CD4-positive, alpha-beta T cell treated with Interleukin-4 for 1 hour (primary cell): Measurements from ENCODE around the gene ZNF513.
"Not testable (repeated sequence)": the region's sequence is repeated elsewhere in the genome, so short reads cannot be mapped to it uniquely, and the experiment has no call there.

Experiments used
- DNase-seq, 2 donors: peaks; one replicate each; pipeline ENCODE4 v3.0.0-alpha.2; 2020 to 2022

The ZNF513 gene

GRCh38 chr2:27380626-27381545, at the start of gene ZNF513:
ZNF513 (minus strand) TSS chr2:27380734; CDS start chr2:27380526, 208 bp downstream.
- DNase-seq: peak; percentile 90 to 91

- DNase-seq: peak; percentile 80
These were observed 48.5 kb upstream of the ZNF513 start for GRCh38 chr2:27428978-27429541.

- DNase-seq: peak; percentile 86 to 89
These were observed 47.9 kb upstream of the ZNF513 start, which contains the start of gene NRBP1 for GRCh38 chr2:27428213-27428977. NRBP1 (plus strand) TSS chr2:27428631; CDS start chr2:27433274, 4,643 bp downstream.

- no peak for DNase-seq
These were observed 47.3 kb upstream of the ZNF513 start for GRCh38 chr2:27427863-27428212.

DNA sequence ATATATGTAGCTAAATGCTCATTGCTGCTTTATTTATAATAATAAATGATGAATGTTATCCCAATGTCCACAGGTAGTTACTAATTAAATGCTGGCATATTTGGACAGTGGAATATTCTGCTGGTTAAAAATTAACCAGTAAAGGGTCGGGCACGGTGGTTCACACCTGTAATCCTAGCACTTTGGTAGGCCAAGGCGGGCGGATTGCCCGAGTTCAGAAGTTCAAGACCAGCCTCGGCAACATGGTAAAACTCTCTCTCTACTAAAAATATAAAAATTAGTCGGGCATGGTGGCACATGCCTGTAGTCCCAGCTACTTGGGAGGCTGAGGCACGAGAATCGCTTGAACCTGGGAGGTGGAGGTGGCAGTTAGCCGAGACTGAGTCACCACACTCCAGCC, 44.5 kb upstream of the ZNF513 start:
- DNase-seq: not testable (repeated sequence)

- no peak for DNase-seq
These were observed 42.4 kb upstream of the ZNF513 start for GRCh38 chr2:27422958-27423357.

- no peak for DNase-seq
These were observed 41.2 kb upstream of the ZNF513 start for GRCh38 chr2:27421660-27422250.

DNA sequence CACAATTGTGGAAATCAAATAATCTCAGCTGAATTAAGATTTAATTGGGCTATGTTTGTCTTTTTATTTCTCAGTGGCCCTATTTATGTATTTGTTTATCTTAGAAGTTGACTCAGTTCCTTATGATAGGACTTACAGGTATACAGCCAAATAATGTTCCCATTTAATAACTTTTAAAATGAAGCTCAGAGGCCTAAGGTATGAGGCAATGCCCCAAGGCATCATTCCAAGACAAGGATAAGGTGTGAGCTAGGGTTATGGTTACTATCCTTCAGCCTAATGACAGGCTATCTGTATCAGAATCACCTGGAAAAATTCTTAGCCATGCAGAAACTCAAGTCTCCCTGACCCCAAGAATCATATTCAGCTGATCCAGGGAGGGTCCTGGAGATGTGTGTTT, 40.5 kb upstream of the ZNF513 start:
- DNase-seq: no peak

- DNase-seq: no peak
These were observed 35.6 kb upstream of the ZNF513 start for GRCh38 chr2:27416151-27416550.

- no peak for DNase-seq
These were observed 32.1 kb upstream of the ZNF513 start for GRCh38 chr2:27412419-27413152.

DNA sequence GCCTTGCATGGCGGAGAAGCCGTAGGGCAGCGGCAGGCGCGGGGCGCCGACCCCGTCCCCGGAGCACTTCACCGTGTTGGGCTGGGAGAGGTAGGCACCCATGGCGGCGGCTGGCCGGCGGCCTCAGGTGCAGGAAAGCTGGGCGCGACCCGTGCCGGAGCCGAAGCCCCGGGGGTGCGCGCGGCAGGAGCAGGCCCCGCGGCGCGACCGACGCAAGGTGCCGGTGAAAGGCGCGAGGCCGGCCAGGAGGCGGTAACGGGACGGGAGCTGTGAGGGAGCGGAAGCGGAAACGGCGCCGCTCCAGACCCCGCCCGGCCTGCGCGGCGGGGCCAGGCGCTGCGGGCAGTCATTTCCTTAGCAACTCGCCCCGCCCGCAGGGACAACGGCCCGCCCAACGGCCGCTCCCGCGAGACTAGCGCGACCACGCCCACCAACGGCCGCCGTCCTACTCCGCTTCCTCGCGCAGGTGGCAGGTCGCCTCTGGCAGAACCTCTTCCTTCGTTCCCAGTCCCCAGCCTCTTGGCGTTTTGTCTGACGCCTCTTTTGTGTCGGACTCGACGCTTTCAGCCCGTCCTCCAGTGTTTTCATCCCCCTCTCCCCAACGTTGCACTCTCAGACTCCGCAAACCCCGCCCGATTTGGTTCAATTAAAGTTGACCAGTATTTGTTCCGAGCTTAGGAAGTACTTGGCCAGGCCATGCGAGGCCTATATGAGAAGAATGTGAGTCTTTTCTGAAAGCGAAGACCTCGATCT, 29.0 kb upstream of the ZNF513 start, which contains the start of gene PPM1G:
TSS of gene PPM1G (minus strand) at position 271 of the 753 bp plus-strand sequence. CDS start at position 102, 169 bp downstream.
- peak; percentile 95 for DNase-seq

- DNase-seq: no peak
These were observed 28.2 kb upstream of the ZNF513 start for GRCh38 chr2:27408601-27409320.

GRCh38 chr2:27407798-27408491, 27.4 kb upstream of the ZNF513 start:
- DNase-seq: no peak

DNA sequence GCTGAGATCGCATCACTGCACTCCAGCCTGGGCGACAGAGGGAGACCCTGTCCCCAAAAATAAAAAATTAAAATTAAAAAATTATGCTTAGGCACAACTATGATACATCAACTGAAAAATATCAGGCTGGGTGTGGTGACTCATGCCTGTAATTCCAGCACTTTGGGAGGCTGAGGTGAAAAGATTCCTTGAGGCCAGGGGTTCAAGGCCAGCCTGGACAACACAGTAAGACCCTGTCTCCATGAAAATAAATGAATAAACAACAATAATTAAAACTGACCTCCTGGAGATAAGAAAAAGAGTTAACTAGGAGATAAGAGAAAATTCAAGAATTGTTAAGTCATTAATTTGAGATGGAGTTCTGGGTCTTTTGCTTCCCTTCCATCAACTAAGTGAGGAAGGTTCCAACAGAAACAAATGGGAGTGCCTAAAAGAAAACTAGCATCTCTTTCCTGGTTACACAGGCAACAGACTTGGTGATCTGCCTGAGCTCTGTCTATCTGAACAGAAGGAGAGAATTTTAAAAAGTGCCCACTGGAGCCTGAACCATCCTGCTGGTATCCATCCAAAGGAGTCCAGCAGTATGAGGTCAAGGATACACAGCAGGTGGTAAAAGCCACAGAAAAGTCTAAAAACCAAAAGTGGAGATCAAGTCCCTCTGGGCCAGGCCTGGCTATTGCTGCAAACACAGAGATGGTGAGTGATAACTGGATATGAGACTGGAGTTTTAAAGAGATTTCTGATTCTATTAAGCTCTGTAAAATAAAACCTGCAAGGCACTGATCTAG, 20.0 kb upstream of the ZNF513 start:
- no peak for DNase-seq

DNA sequence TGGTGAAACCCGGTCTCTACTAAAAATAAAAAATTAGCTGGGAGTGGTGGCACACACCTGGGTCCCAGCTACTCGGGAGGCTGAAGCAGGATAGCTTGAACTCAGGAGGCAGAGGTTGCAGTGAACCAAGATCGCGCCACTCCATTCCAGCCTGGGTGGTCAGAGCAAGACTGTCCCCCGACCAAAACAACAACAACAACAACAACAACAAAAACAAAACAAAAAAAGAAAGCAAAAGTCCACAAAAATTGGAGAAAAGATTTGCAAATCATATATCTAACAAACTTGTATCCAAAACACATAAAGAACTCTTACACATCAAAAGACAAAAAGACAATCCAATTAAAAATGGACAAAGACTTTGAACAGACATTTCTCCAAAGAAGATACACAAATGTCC, 18.4 kb upstream of the ZNF513 start:
- DNase-seq: no peak

DNA sequence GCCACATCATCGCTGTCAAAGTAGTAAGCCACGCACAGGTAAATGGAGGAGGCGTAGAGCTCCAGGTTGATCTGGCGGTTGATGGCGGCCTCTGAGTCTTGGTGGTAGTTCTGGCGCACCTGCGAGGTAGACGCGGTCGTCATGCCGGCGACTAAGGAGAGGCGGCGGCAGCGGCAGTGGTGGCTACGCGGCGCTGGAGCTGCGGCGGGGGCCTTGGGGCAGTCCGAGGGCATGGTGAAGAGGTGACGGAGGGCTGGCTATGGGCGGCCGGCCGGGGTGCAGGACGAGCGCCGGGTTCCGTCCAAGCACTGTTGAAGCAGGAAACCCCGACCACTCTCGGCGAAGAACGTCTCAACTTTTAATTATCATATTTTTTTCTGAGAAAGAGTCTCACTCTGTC, 12.7 kb upstream of the ZNF513 start:
- no peak for DNase-seq

DNA sequence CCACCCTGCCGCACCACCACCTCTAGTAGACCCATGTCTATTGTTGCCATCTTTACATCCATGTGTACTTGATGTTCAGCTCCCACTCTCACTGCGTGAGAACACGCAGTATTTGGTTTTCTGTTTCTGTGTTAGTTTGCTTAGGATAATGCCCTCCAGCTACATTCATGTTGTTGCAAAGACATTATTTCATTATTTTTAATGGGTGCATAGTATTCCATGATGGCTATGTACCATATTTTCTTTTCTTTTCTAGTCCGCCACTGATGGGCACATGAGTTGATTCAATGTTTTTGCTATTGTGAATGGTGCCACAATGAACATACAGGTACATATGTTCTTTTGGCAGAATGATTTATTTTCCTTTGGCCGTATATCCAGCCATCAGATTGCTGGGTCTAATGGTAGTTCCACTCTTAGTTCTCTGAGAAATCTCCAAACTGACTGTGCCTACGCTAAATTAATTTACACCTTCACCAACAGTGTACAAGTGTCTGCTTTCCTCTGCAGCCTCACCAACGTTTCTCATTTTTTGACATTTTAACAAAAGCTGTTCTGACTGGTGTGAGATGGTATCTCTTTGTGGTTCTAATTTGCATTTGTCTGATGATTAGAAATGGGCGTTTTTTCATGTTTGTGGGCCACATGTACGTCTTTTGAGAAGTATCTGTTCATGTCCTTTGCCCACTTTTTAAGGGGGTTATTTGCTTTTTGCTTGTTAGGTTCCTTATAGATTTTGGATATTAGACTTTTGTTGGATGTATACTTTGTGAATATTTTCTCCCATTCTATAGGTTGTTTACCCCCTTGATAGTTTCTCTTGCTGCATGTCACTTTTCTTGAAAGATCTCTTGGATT, 10.5 kb upstream of the ZNF513 start:
- DNase-seq: peak in 1 of 2 donors; percentile 74

GRCh38 chr2:27381577-27382181, 1.1 kb upstream of the ZNF513 start:
- no peak for DNase-seq
